K562 (cell line): Measurements from ENCODE around the gene ATP6V1F. TPM values are rescaled to one million over a fixed set of nuclear protein-coding genes. Genes with fewer than 3 reads are reported as not detected.

Source experiments
- CEBPB ChIP-seq: fragments of 450-650 bp; IDR thresholded peaks from 2 replicates; pipeline ENCODE4 v1.6.1; 2016; ENCODE audit warnings: missing genetic modification characterization, missing compliant biosample characterization
- DIDO1 ChIP-seq: fragments of 450-650 bp; IDR thresholded peaks from 2 replicates; pipeline ENCODE4 v1.6.1; 2016; ENCODE audit warnings: low read depth, missing biosample characterization, missing genetic modification characterization
- FOXJ2 ChIP-seq: fragments of 200-800 bp; sonication (Bioruptor generic); IDR thresholded peaks from 2 replicates; pipeline ENCODE4 v1.6.1; 2016; ENCODE audit warnings: missing genetic modification characterization, missing compliant biosample characterization
- FOXO4 ChIP-seq: fragments of 450-650 bp; formaldehyde crosslinking; IDR thresholded peaks from 2 replicates; pipeline ENCODE4 v1.4.0; 2020; ENCODE audit warnings: mild to moderate bottlenecking, moderate library complexity
- HDGF ChIP-seq: fragments of 450-650 bp; IDR thresholded peaks from 2 replicates; pipeline ENCODE4 v1.6.1; 2016
- MLLT1 ChIP-seq, 2 experiments: fragments of 450-650 bp; IDR thresholded peaks; 2 replicates each; pipeline ENCODE4 v1.6.1; 2016
- POLR3G ChIP-seq: IDR thresholded peaks from 2 replicates; pipeline ENCODE4 v1.6.1; 2011; ENCODE audit not compliant: insufficient read length, insufficient replicate concordance; ENCODE audit errors: extremely low read depth
- PURB ChIP-seq: sonication (generic); formaldehyde crosslinking; IDR thresholded peaks from 2 replicates; pipeline ENCODE4 v1.9.0; 2021; ENCODE audit warnings: low read depth, mild to moderate bottlenecking, missing genetic modification reagents
- SAP30 ChIP-seq: fragments of 200-600 bp; sonication (generic); IDR thresholded peaks from 2 replicates; pipeline ENCODE4 v1.6.1; 2012; ENCODE audit warnings: borderline replicate concordance, low read depth, mild to moderate bottlenecking, moderate library complexity, low read length, control low read depth, inconsistent platforms; ENCODE audit not compliant: insufficient read depth, poor library complexity, severe bottlenecking
- SFPQ ChIP-seq: fragments of 200-400 bp; formaldehyde crosslinking; IDR thresholded peaks from 2 replicates; pipeline ENCODE4 v1.6.1; 2017; ENCODE audit warnings: mild to moderate bottlenecking, low read depth, low read length, moderate library complexity
- U2AF1 ChIP-seq: fragments of 200-400 bp; formaldehyde crosslinking; optimal IDR thresholded peaks from 2 replicates; pipeline ENCODE3; 2017; ENCODE audit warnings: mild to moderate bottlenecking, low read depth, low read length, moderate library complexity
- ZEB2 ChIP-seq: fragments of 450-650 bp; IDR thresholded peaks from 2 replicates; pipeline ENCODE4 v1.6.1; 2016
- ZNF143 ChIP-seq: sonication (generic); formaldehyde crosslinking; IDR thresholded peaks from 2 replicates; pipeline ENCODE4 v1.9.0; 2022; ENCODE audit warnings: mild to moderate bottlenecking, missing genetic modification reagents
- ZNF518B ChIP-seq: fragments of 250-450 bp; sonication (Bioruptor Pico); IDR thresholded peaks from 2 replicates; pipeline ENCODE4 v1.5.0; 2021; ENCODE audit warnings: mild to moderate bottlenecking, moderate library complexity
- ZNF75A ChIP-seq: fragments of 450-650 bp; formaldehyde crosslinking; IDR thresholded peaks from 2 replicates; pipeline ENCODE4 v1.4.0; 2020; ENCODE audit warnings: mild to moderate bottlenecking
- polyA plus RNA-seq, 8 experiments: library from polyadenylated mRNA; depleted of rRNA in 4 of 8; stranded (reverse) in 5 of 8; unstranded in 3 of 8; fragments of >200 nt; fragmentation: Nextera tagmentation in 2 of 8; fragmentation: Illumina TruSeq in 1 of 8; extraction: Ambion mirVana in 2 of 8; extraction: Trizol in 1 of 8; gene quantifications; 2 replicates each; pipeline versions ENCODE4 v1.2.1 to v1.2.3, GENCODE V29; 2011 to 2014; ENCODE audit warnings: inconsistent platforms in 1 of 8, missing spikeins in 1 of 8
- total RNA-seq, 7 experiments: library from RNA; depleted of rRNA in 6 of 7; stranded (reverse); fragments of >200 nt in 6 of 7; fragmentation: Illumina TruSeq in 2 of 7; extraction: Trizol in 2 of 7; gene quantifications; 2 replicates each; pipeline versions ENCODE4 v1.2.1 to v1.2.3, GENCODE V29; 2011 to 2021; ENCODE audit warnings: low replicate concordance in 1 of 7

Gene ATP6V1F
- total and polyA plus RNA-seq, 9 of the 15 experiments (the other 6 are each of a cell fraction or from before 2014, with no cell fraction given) = 206 to 1,123 (median 542) TPM

- TF ChIP-seq ZNF518B (no peak), ZNF143 (CRISPR knock-in tag) (no peak), POLR3G (no peak), MLLT1 (IDR thresholded peaks at IDR 0.05) (no peak), SAP30 (no peak), PURB (CRISPR knock-in tag) (no peak), U2AF1 (no peak), DIDO1 (peak; percentile 20; the same call in 1 of the 2 replicates), SFPQ (no peak), ZEB2 (no peak), CEBPB (tag) (no peak), ZNF75A (CRISPR knock-in tag) (no peak), FOXJ2 (tag) (no peak), HDGF (no peak), FOXO4 (no peak)
Measured at GRCh38 chr7:128904381-128905197, 41.9 kb downstream of the ATP6V1F start (continued).
